Gastroesophageal sphincter (tissue), 3 donors: Measurements from ENCODE around the gene FSIP2.

Experiments used
- EP300 ChIP-seq: sonication (generic); formaldehyde crosslinking; IDR thresholded peaks from one replicate; pipeline ENCODE4 v1.6.1; 2017; ENCODE audit warnings: antibody characterized with exemption, mild to moderate bottlenecking
- TF ChIP-seq, protein P1 (sequence below), 4 experiments: fragments of 200-600 bp in 2 of 4; fragments of 450-650 bp in 2 of 4; sonication (generic) in 1 of 4; IDR thresholded peaks; one replicate each; pipeline ENCODE4 v1.5.1; 2017 to 2019; ENCODE audit warnings: antibody characterized with exemption in 4 of 4, mild to moderate bottlenecking in 2 of 4, moderate library complexity in 2 of 4

DNA sequence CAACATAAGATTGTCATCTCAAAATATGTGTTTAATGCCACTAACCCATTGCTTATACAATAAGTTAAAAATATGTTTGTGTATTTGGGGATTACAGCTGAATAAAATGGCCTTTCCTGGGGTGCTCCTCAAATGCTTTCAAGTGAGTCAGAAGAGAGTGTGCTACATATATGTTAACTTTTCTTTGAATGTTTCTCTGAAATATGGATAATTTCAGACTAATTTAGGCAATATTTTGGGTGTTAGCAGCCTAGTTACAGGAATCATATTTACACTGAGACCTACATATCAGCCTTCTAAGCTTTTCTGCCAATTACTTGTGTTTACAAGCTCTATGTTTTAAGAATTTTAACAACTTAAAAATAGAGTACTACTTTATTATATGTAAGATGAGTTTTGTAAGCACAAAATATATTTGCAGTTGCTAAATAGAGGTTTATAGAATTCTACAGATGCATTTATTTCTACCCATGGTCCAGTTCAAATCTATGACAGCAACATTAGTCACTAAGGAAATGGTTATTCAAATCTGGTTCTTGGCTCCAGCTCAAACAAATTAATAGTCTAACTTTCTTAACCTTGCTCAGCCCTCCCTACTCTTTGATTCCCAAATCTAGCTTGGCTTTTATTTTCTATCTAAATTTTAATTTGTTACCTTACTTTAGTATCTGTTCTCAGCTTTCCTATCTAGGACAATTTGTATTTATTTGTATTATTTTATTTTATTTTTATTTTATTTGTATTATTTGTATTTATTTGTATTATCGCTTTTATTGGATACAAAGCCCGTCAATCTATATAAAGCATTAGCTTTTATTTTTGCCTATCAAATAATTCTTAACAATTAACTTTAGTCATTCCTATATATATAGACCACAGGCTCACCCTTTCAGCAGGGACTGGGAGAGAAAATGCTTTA lies 48.9 kb downstream of the FSIP2 start:
- TF ChIP-seq, protein P1, sequence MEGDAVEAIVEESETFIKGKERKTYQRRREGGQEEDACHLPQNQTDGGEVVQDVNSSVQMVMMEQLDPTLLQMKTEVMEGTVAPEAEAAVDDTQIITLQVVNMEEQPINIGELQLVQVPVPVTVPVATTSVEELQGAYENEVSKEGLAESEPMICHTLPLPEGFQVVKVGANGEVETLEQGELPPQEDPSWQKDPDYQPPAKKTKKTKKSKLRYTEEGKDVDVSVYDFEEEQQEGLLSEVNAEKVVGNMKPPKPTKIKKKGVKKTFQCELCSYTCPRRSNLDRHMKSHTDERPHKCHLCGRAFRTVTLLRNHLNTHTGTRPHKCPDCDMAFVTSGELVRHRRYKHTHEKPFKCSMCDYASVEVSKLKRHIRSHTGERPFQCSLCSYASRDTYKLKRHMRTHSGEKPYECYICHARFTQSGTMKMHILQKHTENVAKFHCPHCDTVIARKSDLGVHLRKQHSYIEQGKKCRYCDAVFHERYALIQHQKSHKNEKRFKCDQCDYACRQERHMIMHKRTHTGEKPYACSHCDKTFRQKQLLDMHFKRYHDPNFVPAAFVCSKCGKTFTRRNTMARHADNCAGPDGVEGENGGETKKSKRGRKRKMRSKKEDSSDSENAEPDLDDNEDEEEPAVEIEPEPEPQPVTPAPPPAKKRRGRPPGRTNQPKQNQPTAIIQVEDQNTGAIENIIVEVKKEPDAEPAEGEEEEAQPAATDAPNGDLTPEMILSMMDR (IDR thresholded peaks at IDR 0.05): no peak
- no peak for TF ChIP-seq EP300
